MCF 10A (cell line): ENCODE data around the gene CASP3. TPM values are rescaled to one million over a fixed set of nuclear protein-coding genes. Genes with fewer than 3 reads are reported as not detected.

Experiments used
- BruUV-seq: library from RNA; stranded (reverse); fragments of 400-500 nt; replicated peaks from 2 replicates; lab custom pipeline; 2021; lab: Mats Ljungman, UMichigan
- CTCF ChIA-PET: fragments of 300-600 bp; sonication (Branson Sonifier 250); formaldehyde crosslinking; extraction: SDS; loops from one replicate; lab custom pipeline; 2021; ENCODE audit warnings: antibody characterized with exemption, inconsistent platforms; lab: Yijun Ruan, JAX
- POLR2A ChIA-PET: fragments of 300-600, 350-650 bp; sonication (Branson Sonifier 250); formaldehyde crosslinking; extraction: SDS; loops from one replicate; lab custom pipeline; 2020; ENCODE audit warnings: antibody characterized with exemption, inconsistent platforms; lab: Yijun Ruan, JAX
- DNase-seq: peaks from one replicate; pipeline ENCODE4 v3.0.0-alpha.2; 2018; ENCODE audit not compliant: unreplicated experiment
- H3K27ac Mint-ChIP-seq: one replicate; pipeline ENCODE4 v1.8.0; 2022; ENCODE audit warnings: mild to moderate bottlenecking, low read depth, mixed read lengths; ENCODE audit not compliant: unreplicated experiment
- H3K27me3 Mint-ChIP-seq: one replicate; pipeline ENCODE4 v1.8.0; 2022; ENCODE audit warnings: mixed read lengths; ENCODE audit not compliant: insufficient read depth, unreplicated experiment
- H3K36me3 Mint-ChIP-seq: one replicate; pipeline ENCODE4 v1.8.0; 2022; ENCODE audit warnings: mild to moderate bottlenecking, moderate library complexity, mixed read lengths; ENCODE audit not compliant: insufficient read depth, unreplicated experiment
- H3K4me1 Mint-ChIP-seq: one replicate; pipeline ENCODE4 v1.8.0; 2022; ENCODE audit warnings: mixed read lengths; ENCODE audit not compliant: insufficient read depth, unreplicated experiment
- H3K4me3 Mint-ChIP-seq: one replicate; pipeline ENCODE4 v1.8.0; 2022; ENCODE audit warnings: mild to moderate bottlenecking, moderate library complexity, mixed read lengths; ENCODE audit not compliant: unreplicated experiment
- H3K9me3 Mint-ChIP-seq: one replicate; pipeline ENCODE4 v1.8.0; 2022; ENCODE audit warnings: mixed read lengths; ENCODE audit not compliant: unreplicated experiment
- intact Hi-C: fragments of 100-400 bp; cut with micrococcal nuclease; formaldehyde crosslinking; loops from 2 replicates; pipeline ENCODE4 v1.14.1; 2022
- total RNA-seq: library from RNA; stranded (reverse); gene quantifications from 2 replicates; pipeline ENCODE4 v1.2.3, GENCODE V29; 2022
- TF ChIP-seq, protein P1 (sequence below): fragments of 200-600 bp; IDR thresholded peaks from one replicate; pipeline ENCODE4 v1.8.0; 2022; ENCODE audit warnings: antibody characterized with exemption, mild to moderate bottlenecking; ENCODE audit not compliant: unreplicated experiment

Gene CASP3
- total RNA-seq, 1 experiment from 2014 or later, result 27.4 TPM

- BruUV-seq, result no TSS peak
- Mint-ChIP-seq H3K36me3 (peaks cover 58% of the 10 kb centered on the region), H3K4me3 (no peak overlapping the region), H3K4me1 (peaks cover 10% of the 10 kb centered on the region), H3K27me3 (no peaks in the 10 kb centered on the region), H3K27ac (peak overlapping the region; percentile 61), H3K9me3 (no peaks in the 10 kb centered on the region)
- POLR2A ChIA-PET, result interaction anchor here (1.1 to 2.3 kb wide), 5 partner anchors 10 to 119 kb away, joined by 3 to 15 read pairs (median 6); partner anchors contain the start of genes CASP3 and PRIMPOL
- intact Hi-C loops, result no loop called here
- DNase-seq, result no peak
- TF ChIP-seq, protein P1, sequence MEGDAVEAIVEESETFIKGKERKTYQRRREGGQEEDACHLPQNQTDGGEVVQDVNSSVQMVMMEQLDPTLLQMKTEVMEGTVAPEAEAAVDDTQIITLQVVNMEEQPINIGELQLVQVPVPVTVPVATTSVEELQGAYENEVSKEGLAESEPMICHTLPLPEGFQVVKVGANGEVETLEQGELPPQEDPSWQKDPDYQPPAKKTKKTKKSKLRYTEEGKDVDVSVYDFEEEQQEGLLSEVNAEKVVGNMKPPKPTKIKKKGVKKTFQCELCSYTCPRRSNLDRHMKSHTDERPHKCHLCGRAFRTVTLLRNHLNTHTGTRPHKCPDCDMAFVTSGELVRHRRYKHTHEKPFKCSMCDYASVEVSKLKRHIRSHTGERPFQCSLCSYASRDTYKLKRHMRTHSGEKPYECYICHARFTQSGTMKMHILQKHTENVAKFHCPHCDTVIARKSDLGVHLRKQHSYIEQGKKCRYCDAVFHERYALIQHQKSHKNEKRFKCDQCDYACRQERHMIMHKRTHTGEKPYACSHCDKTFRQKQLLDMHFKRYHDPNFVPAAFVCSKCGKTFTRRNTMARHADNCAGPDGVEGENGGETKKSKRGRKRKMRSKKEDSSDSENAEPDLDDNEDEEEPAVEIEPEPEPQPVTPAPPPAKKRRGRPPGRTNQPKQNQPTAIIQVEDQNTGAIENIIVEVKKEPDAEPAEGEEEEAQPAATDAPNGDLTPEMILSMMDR, result no peak
- CTCF ChIA-PET, result no interaction called here
These were observed 45.2 kb upstream of the CASP3 start for GRCh38 chr4:184694412-184694956.

DNA sequence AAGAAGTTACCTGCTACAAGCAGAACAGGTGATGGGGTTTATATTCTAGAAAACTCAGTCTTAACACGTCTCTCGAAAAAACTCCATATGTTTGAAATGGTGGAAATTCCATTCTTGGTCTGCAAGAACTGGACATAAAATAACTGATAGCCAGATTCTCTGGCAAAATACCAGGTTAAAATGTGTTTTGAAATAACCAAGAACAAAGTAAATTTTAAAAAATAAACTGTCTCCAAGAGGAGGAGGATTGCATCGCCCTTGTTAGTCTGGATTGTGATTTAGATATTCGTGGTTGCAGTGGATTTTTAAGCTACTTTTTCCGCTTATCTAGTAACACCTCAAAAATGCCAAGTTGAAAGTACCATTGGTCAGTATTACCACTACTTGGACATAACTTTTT, 43.8 kb upstream of the CASP3 start:
- peaks cover 58% of the 10 kb centered on the region for H3K36me3 Mint-ChIP-seq

GRCh38 chr4:184689681-184690080, 40.4 kb upstream of the CASP3 start:
- Mint-ChIP-seq H3K27ac (peak overlapping the region; percentile 83), H3K9me3 (no peaks in the 10 kb centered on the region), H3K27me3 (no peaks in the 10 kb centered on the region), H3K36me3 (peaks cover 42% of the 10 kb centered on the region), H3K4me3 (no peak overlapping the region), H3K4me1 (peaks cover 19% of the 10 kb centered on the region)
- intact Hi-C loops, result loop anchor here (2.0 kb wide), 1 partner anchor 41 kb away; the partner anchor contains the start of genes CASP3 and PRIMPOL
- ChIA-PET CTCF (interaction anchor here (0.6 kb wide), 1 partner anchor 27 kb away, joined by 3 read pairs; no protein-coding TSS in a partner anchor), POLR2A (interaction anchor here (3.1 kb wide), 1 partner anchor 40 kb away, joined by 15 read pairs; the partner anchor contains the start of genes CASP3 and PRIMPOL)
- peak; percentile 11 for DNase-seq
- BruUV-seq, result no TSS peak
- TF ChIP-seq, protein P1, result no peak

More for the DNA sequence above, 43.8 kb upstream of the CASP3 start:
- ChIA-PET POLR2A (interaction anchor here (1.3 kb wide), 1 partner anchor 41 kb away, joined by 3 read pairs; no protein-coding TSS in a partner anchor), CTCF (no interaction called here)
- TF ChIP-seq, protein P1, result no peak
- Mint-ChIP-seq H3K4me3 (no peak overlapping the region), H3K4me1 (peaks cover 24% of the 10 kb centered on the region), H3K27me3 (no peaks in the 10 kb centered on the region), H3K9me3 (no peaks in the 10 kb centered on the region), H3K27ac (no peak overlapping the region)
- no TSS peak for BruUV-seq
- DNase-seq, result no peak
- intact Hi-C loops, result no loop called here

- Mint-ChIP-seq H3K9me3 (no peaks in the 10 kb centered on the region), H3K36me3 (peaks cover 31% of the 10 kb centered on the region), H3K27ac (peak overlapping the region; percentile 83), H3K4me1 (peaks cover 24% of the 10 kb centered on the region), H3K27me3 (no peaks in the 10 kb centered on the region), H3K4me3 (peak overlapping the region; percentile 43)
- ChIA-PET CTCF (interaction anchor here (0.6 to 1.9 kb wide), 3 partner anchors 46 to 1899 kb away, joined by 3 to 7 read pairs (median 3); no protein-coding TSS in a partner anchor), POLR2A (interaction anchor here (0.6 to 3.1 kb wide), 6 partner anchors 10 to 760 kb away, joined by 3 to 15 read pairs (median 3); partner anchors contain the start of genes CASP3 and PRIMPOL)
- TF ChIP-seq, protein P1, result no peak
- peak; percentile 93 for DNase-seq
- intact Hi-C loops, result loop anchor here (1.0 to 2.0 kb wide), 2 partner anchors 40 to 46 kb away; partner anchors contain the start of genes CASP3, CENPU and PRIMPOL
- BruUV-seq, result no TSS peak
These were observed 39.2 kb upstream of the CASP3 start for GRCh38 chr4:184688447-184688846.
